ENCODE data around the gene SLC7A8.
A peak's percentile ranks its signal among the peaks of the same experiment; 100 is the strongest.

Gene SLC7A8

DNA sequence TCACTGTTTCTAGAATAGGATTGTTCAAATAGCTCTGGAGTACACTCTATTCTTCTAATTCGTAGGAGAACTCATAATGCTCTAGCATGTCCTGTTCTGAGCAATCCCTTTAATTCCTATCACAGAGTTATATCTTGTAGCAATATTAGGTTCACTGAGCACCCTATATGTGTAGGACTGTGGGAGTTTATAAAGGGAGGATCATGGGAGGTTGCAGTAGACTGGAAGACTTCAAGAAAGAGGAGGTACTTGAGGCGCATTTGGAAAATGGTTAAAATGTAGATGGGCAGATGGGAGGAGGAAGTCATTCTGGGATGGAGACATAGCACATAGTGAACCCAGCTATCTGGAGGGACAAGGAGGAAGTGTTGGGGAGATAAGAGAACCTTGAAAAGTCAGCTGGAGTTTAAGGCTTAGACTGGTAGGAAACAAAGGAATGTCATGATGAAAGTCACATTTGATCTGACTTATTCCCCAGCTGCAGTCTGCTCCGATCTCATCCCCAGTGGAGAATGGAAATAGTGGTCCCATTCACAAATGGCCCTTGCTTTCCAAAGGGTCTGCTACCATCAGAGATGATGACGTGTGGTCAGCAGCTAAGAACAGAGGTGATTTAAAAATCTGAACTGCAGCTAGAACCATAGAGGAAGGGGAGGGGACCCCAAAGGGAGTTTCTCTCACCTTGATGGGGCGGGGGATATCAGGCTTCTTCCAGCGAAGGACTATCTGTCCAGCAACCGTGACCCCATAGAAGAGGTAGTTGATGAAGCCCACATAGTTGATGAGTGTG, 54.3 kb downstream of the SLC7A8 start:
- DNase-seq = no peak

GRCh38 chr14:23127861-23128260, 55.6 kb downstream of the SLC7A8 start:
- no peak for DNase-seq

- DNase-seq = no peak
Measured at GRCh38 chr14:23126548-23127278, 56.7 kb downstream of the SLC7A8 start.

GRCh38 chr14:23125933-23126524, 57.4 kb downstream of the SLC7A8 start:
- no peak for DNase-seq

DNA sequence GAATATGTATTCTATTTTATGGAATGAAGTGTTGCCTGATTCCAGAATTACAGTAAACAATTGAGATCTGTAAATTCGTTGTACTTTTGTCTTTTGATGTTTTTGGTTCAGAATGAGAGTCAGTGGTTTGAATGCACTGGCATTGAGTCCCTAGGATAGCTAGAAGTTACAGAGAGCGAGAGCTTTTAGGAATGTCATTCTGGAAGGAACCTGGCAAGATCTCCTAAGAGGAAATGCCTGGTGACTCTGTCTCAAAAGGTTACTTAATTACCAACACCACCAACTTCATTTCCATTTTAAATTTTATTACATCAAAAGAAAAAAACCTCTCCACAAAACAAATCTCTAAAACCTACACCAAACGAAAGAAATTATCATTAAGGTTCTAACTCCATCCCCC, 58.4 kb downstream of the SLC7A8 start:
- DNase-seq = no peak

GRCh38 chr14:23124337-23124954, 59.0 kb downstream of the SLC7A8 start:
- no peak for DNase-seq

DNA sequence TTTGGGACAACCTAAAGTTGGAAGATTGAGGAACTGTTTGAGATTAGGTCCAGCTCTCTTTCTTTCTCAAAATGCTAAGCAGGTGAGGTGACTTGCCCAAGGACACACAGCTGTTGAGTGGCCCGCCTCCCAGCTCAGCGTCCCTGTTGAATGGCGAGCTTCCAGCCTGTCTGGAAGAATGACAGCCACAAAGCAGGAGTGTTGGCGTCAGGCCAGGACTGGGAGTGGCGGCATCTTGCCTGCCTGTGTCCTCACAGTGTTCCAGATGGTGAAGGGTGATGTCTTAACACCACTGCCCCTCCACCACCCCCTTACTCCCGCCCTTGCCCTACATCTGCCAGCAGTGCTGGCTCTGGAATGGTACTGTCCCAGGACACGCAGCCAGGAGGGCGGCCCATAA, 60.0 kb downstream of the SLC7A8 start:
- peak; percentile 63 to 64 for DNase-seq

DNA sequence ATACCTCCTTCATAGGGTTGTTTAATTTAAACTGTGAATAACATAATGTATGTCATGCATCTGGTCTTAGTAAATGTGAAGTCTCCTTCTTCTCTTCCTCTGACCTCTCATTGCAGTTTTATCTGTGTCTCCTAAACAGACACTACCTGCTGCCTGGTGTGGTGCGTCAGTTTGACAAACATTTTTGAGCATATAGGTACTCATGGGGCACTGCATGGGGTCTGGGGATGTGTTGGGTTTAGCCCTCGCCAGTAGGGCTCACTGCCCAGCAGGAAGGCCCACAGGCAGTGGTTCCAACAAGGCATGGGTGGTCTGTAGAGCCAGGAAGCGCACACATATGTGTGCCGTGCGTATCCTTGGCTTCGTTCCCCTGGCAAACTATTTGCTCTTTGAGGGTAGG, 61.4 kb downstream of the SLC7A8 start:
- no peak for DNase-seq

DNA sequence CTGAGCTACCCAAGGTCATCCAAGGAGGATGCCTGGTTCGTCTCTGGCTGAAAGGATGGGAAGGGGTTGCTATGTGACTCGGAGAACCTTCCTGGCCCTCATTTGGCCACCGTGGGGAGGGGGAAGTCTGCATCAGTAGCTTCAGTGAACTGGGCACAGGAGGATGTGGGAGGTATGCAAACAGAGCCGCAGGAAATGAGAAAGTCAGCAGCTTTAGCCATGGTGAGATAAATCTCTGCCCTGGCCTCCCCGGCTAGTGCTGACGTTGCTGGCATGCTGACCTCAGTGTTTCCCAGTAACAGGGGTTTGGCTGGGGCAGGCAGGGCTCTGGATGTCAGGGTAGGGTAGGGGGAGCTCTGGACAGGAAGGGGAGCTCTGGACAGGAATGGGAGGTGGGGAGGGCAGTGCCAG, 62.1 kb downstream of the SLC7A8 start:
- DNase-seq = peak in 1 of 2 experiments; percentile 29

GRCh38 chr14:23120541-23121251, 62.8 kb downstream of the SLC7A8 start:
- DNase-seq = peak; percentile 90 to 91

DNA sequence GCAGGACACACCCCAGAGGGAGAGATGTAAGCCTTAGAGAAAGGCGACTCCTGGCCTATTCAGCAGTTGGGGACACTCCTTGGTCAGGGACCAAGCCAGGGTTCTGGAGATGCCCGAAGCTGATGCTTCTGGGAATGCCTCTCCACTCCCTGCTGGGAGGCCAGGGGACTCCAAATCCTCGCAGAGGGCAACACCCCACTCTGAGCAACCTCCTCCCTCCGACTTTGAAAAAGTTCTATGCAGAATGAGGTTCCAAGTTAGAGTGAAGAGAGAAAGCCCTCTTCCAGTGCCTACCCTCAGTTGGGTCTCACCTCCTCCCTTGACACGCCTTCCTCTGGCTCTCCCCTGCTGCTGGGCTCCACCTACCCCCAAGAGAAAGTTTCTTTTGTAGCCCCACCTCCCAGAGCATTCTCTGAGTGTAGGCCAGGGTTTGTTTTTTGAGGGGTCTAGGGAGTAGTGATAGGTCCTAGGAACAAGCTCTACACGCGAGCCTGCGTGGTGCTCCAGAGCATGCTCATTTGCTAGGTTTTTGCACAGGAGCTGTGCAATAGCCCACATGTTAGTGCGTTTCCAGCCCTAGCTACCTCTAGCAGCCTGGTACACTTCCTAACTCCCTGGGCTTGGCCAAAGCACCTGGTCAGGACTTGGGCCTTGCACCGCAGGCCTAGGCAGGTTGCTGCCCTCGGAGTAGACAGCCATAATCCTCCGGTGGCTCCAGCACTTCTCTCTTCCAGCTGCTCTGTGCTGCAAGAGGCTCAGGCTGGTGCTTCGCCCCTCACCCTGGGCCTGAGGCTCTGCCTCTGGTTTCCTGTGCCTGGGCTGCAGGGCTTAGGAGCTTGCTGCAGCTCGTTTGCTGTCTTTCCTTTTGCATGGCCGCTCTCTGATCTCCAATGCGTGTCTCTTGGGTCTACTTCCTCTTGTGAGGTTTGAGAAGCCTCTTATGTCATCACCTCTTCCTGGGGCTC, 63.8 kb downstream of the SLC7A8 start:
- DNase-seq = no peak

GRCh38 chr14:23118506-23119362, 64.7 kb downstream of the SLC7A8 start, which contains the start of gene CEBPE:
Gene CEBPE, minus strand, starts transcription at chr14:23119255. Its CDS starts 164 bp downstream, at chr14:23119091.
- DNase-seq = no peak

DNA sequence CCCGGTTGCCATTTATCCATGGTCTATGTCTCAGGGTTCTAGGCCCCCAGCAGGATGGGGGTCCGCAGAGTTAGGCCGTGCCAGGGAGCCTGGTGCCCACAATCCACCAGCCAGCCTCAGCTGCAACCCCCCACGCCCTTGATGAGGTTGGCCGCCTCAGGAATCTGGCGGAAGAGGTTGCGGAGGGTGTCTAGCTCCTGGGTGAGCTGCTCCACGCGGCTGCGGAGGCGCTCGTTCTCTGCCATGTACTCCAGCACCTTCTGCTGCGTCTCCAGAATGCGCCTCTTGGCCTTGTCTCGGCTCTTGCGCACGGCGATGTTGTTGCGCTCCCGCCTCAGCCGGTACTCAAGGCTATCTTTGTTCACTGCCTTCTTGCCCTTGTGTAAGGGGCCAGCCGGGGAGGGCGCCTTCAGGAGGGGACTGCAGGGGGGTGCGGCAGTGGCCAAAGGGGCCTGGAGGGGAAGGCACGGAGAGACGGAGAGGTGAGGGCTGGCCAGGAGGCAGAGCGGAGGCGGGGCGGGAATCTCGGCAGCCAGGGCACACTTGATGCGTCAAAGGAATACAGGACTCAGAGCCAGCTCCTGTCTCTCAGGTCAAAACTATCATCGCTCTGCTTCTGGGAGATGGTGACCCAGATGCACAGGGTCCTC, 66.0 kb downstream of the SLC7A8 start:
- no peak for DNase-seq

DNA sequence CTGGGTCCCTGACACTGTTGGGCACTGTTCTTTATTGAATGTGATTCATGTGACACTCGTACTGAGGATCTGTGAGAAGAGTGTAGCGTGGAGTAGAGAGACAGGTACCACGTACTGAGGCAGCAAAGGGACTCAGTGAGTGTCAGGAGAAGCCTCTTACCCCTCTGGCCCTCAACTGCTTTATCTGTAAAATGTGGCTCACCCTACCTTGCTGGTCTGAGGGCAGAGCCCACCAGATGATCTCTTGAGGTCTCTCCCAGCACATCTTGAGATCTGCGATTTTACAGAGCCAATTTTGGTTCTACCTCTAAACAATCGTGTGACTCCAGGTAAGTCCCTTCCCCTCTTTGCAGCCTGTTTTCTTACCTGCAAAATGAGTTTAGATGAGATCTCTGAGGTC, 67.5 kb downstream of the SLC7A8 start:
- DNase-seq = no peak

DNA sequence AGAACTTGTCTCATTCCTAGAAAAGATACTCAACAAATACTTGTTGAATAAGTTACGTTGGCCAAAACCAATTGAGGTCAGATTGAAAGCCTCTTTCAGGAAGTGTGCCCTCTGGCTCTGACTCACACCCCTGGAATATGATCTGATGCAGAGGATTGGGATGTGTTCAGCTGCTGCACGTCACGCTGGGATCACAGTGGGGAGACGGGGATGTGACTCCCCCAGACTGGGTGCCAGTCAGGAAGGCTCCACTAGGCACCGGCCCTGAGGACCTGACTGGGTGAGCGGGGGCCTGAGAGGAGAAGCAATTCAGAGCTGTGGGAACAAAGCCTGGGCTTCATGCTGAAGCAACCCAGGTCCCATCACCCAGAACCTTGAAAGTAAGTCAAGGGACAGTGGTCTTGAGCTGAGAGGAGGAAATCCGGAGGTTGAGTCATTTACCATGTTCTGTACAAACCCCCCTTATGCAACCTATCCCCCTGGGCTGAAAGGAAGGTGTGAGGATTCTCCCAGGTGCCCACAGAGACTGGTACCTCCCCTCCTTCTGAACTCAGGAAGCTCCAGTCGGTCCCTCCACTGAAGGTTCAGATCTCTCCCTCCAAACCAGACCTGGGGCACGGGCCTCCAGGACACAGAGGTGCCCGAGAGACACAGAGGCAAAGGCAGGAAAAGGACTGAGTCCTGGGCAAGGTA, 68.3 kb downstream of the SLC7A8 start:
- no peak for DNase-seq

GRCh38 chr14:23114669-23115038, 68.8 kb downstream of the SLC7A8 start:
- no peak for DNase-seq

DNA sequence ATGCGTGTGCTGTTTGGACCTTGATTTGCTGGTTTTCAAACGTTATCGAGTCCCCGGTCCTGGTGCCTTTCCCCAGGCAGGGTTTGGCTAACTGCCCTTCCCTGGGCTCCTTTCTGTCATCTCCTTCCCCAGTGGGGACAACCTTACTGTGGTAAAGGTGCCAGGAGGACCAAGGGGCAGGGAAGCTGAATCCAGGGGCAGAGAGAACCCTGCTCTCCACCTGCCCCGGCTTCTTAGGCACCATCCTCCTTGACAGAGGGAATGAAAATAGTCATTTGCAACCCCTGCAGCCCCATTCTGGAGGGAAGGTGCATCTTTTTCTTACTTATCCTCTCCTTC, 69.4 kb downstream of the SLC7A8 start:
- DNase-seq = no peak

- no peak for DNase-seq
Measured at GRCh38 chr14:23113431-23114119, 69.9 kb downstream of the SLC7A8 start.

Data from SHP77 (cell line).